GM19395 (cell line): ENCODE data around the gene FBXO7.

ENCODE experiments used
- ATAC-seq: cut with Tn5 transposase; IDR thresholded peaks from one replicate; pipeline ENCODE4 v1.9.1; 2021; ENCODE audit warnings: mild to moderate bottlenecking, moderate library complexity; ENCODE audit not compliant: unreplicated experiment

The FBXO7 gene

DNA sequence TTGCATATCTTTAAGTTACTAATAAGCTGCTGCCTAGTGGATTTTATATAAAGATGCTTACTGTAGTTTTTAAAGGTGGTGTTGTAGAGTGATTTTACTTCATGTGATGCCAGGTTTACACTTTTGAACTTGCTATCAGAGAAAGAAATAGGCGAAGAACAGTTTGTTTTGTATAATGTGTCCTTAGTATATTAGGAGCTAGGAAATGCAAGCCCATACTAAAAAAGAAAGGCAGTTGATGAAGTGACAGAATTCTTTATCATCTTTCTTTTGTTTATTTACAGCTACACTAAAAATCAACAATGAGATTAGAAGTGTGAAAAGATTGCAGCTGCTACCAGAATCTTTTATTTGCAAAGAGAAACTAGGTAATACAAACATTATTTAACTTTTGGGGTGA is 12.8 kb downstream of the FBXO7 start:
- ATAC-seq, result no peak

DNA sequence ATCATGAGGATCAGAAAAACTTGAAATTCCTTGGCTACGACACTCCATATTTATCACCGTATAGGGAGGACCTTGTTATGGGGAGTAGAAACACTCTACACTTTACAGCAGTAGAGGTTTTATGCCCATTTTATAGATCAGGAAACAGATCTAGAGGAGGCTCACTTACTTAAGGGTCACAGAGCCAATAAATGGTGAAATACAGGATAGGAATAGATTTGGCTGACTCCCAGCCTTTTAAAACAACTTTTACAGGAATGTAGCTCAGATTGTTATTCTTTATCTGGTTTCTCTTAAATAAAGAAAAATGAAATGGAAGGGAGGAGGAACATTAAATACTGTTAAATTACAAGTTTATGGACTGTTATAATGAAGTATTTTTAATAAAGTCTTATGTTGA is 14.8 kb downstream of the FBXO7 start:
- no peak for ATAC-seq

DNA sequence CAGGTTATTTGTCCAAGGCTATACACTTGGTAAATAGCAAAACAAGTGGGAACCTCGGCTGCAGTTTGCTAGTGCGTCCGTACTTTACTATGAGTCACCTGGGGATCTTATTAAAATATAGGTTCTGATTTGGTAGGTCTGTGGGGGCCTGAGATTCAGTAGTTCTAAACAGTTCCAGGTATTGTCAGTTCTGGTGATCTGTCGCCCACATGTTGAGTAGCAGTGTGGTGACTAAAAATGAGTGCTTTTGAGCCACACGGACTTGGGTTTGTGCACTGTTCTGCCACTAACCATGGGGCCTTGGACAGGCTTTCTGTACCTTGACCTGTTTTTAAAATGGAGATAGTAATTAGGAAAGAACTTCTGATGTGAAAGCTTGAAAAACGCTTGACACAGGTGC is 15.7 kb downstream of the FBXO7 start:
- ATAC-seq, result no peak

DNA sequence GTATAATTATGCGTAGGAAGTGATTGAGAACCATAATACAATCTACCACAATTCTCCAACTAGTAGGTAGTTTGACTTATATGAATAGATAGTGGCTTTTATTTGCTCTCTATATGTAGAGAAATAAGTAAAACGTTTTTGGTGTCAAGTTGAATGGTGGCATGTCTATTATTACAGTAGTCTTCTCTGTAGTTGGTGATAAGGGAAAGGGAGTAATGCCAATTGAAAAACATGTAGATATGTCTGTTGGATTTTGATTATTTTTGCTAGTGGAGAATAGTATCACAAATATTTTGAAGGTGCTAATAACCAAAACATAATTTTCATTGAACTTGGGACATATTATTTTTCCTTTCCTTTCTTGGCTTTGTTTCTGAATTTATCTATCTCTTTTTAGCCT is 17.5 kb downstream of the FBXO7 start:
- ATAC-seq, result no peak

DNA sequence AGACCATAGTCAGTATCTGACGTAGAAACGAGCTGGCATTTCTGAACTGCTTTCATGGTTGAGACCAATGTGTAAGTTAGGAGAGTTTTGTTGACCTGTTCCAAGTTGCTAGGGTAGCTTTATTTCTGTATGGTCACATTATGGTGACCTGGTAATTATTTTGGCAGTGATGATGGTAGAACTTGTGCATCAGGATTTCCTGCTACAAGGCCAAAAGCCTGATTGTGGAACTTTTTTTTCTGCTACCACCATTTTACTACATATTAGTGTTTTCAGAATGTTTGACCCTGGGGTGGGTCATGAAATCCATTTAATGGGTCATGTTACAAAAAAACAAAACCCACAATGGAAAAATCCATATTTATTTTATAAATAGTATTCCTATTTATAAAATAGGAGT is 18.9 kb downstream of the FBXO7 start:
- no peak for ATAC-seq

DNA sequence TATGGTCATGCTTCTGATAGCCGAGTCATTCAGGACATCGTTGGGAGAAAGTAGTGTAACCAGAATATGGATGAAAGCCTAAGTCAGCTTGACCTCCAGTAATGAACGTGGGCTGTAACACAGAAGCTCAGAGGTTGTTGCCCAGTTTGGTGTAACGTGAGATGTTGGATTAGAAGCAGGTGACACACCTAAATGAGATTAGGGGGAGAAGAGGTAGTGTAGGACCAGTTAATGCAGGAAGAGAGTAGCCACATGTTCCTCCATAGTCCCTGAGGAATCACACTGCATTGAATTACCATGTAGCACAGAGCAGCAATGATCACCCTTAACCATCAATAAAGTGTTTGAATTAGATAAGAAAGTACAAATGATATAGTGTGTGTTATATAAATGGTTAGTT is 20.4 kb downstream of the FBXO7 start:
- ATAC-seq, result no peak

DNA sequence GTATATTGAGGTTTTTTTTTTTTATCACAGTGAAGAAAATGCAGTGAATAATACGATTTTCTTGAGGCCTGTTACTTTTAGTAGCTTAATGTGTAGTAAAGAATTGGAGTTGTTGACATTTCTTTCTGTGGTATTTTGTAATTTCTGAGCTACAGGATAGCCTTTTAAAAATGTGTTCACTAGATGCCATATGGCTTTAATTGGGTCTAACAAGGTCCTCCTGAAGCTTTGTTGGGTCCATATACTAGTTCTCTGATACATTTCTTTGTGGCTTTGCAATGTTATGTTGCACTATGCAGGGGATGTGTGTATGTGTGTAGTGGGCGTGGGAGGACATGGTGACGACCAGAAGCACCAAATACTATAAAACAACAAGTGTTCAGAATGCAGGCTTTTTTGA is 25.1 kb downstream of the FBXO7 start:
- no peak for ATAC-seq

DNA sequence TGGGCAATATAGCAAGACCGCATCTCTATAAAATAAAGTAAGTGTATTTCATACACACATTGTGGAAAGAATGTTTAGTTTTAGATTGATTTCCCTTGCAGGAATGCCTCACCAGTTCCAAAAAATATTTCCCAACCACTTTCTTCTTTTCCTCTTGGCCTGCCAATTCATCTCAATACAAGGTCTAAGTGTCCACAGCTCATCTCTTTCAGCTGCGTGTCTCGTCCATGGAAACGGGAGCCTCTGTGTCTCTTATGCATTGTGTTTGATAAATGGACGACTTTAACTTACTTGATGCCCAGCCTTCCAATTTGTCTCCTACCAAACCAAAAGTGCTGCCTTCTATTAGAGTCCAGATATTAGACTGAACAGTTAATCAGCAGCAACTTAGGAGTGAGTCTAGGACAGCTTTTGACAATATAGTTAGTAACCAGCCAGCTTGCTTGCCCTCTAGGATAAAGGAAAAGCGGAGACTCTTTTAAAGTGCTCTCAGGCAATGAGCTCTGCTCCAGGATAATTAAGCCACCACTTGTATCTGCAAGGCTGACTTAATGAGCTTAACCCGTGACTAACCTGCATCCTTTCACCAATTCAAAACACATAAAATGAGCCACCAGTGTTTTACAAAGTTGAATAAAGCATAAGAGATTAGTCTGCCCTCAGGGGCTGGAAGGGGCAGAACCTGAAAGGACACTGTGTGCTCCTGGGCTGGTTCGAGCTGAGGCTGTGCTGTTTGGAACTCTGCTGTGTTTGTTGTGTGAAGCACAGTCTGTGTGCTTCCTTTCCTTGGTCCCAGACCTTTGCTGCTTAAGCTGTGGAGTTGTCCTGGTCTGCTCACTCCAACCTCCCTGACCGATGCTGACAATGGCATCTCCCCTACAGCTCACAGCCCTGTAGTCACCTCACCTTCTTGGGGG is 27.5 kb downstream of the FBXO7 start:
- no peak for ATAC-seq

DNA sequence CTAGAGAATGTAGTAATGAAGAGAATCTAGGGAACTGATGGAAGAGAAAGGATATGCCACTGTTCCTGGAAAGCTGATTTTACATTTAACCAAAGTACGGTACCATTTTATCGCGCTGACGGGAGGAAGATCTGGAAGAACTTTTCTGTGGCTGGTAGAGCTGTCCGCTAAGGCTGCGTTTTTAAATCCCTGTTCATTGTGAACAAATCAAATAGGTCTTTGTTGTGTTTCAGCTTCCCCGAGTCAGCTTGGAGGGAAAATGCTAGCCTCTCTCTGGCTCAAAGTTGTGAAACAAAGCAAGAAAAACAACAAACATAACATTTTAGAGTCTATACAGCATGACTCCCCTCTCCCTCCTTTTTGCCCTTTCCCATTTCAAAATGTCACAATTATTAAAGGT is 34.4 kb downstream of the FBXO7 start:
- ATAC-seq, result no peak

DNA sequence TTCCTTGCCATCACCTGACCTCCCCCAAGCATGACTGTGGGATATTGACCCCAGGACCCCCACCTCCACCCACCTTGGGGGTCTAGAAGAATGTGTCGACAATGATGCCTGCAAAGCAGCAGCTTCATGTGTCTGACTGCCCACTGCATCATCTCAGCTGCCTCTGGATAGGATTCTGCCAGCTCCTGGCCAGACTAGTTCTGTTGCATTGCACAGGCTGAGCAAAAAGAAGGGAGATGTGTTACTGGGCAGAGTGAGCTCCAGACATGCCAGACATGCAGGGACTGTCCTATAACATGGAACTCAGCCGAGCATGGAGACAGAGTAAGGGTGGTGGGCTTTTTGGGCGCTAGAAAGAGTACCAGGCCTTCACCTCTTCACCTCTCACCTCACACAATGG is 36.7 kb downstream of the FBXO7 start:
- ATAC-seq, result no peak

DNA sequence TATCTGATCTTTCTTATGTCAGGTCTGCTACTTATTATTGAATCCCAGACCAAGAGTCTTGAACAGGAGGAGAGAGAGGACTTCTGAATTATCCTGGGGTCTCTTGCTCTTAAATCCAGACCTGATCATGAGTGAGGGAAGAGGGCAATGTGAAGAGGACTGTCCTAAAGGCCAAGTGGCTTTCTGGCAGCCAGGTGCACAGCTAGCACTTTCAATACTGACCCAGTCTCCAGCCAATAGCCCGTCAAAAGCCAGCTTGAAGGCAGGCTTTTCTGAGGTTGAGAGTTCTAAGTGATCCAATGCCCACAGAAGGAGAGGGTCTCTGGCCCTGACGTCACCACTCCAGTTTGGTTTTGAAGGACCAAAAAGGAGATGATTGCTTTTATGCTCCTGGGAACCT is 37.2 kb downstream of the FBXO7 start:
- no peak for ATAC-seq

DNA sequence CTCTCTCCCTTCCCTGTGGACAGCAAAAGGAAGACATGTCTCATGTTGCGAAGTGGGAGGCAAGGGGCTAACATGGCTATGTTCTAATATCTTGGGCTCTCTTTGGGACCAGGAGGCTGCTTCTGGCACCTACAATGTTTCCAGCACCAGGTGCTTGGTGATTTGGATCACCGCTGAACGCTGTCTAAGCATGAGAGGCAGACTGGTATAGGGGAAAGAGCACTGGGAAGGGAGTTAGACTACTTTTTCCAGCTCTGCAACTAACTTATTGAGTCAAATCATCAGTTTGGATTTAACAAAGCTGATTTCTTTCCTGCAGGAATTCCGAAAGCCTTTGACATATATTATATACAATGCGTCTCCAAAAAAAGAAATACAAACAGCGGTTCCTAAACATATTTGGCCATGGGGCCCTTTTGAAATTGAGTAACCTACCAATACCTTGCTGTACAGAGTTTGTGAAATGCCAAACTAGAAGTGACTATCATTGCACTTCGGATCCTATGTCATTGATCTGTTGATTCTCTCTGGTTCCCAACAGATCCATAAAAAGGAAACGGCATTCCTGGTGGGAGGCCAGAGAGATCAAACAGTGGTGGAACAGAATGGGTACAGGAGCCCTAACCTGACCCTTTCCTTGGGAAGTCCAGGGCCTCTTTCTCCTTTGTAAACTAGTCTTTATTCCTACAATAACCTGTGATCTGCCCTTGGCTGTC is 37.8 kb downstream of the FBXO7 start:
- ATAC-seq, result no peak

DNA sequence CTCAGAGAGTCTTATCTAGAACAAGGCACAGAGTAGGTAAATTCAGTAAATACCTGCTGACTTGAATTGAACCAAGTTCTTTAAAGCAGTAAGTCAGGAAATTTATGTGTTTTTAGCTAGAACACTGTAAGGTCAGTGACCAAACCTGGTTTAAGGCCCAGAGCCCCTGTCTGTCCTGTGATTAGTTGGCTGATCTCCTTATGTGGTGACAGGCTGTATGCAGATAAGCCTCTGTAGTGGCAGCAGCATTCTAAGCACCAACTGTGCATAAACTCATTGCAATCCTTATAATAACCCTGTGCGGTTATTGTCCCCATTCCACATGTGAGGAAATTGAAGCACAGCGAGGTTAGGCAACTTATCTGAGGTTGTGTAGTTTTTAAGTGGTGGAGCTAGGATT is 40.5 kb downstream of the FBXO7 start:
- ATAC-seq, result no peak

DNA sequence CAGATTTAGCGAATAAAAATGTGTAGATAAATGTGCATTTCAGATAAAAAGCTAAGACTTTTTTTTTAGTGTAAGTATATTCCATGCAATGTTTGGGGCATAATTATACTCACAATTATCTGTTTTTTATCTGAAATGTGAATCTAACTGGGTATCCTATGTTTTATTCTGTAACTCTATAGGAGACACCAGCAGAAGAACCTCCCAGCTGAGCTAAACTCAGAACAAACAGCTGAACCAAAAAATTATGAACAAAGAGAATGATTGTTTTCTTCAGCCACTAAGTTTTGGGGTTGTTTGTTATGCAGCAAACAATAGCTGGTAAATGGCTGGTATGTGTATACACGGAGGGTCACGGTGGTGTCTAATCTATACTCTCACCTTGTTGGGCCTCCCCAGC is 42.9 kb downstream of the FBXO7 start:
- ATAC-seq, result no peak

DNA sequence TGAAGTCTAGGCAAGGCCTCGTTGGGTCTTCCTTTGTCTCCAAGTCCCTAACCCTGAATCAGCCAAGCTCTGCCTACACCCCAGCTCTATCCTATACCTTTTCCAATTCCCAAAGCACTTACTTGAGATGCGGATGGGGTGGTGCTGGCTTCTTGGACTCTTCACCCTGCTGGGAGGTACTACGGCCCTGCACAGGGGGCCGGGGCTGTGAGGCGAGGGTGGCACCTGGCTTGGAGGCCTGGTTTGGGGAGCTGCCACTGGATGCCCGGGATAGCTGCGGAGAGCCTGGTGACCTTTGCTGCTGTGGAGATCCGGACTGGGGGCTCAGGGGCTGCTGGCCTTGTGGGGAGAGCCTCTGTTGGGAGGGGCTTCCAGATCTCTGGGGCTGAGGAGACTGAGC is 43.3 kb downstream of the FBXO7 start:
- ATAC-seq, result no peak

DNA sequence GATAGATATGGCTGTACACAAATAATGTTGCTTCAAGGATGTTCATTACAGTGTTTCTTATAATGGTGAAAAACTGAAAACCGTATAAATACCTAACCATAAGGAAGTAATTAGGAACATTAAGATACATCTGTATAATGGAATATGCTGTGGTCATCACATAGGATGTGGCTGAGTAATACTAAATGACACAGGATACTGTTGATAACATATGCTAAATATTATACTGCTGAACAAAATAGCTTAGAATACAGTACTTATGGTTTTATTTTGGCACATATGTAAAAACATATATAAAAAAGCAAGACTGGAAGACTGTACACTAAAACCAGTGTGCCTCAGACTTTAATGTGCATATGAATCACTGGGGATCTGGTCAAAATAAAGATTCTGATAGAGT is 43.8 kb downstream of the FBXO7 start:
- ATAC-seq, result no peak

DNA sequence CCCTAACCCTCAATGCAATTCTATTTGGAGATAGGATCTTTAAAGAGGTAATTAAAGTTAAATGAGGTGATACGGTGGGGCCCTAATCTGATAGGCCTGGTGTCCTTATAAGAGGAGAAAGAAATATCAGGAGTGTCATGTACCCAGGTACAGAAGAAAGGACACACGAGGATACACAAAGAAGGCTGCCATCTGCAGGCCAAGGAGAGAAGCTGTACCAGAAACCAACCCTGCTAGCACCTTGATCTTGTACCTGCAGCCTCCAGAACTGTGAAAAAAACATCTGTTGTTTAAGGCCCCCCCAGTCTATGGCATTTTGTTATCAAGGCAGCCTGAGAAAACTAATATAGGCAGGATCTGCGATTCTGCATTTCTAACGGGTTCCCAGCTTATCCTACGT is 44.2 kb downstream of the FBXO7 start:
- no peak for ATAC-seq

DNA sequence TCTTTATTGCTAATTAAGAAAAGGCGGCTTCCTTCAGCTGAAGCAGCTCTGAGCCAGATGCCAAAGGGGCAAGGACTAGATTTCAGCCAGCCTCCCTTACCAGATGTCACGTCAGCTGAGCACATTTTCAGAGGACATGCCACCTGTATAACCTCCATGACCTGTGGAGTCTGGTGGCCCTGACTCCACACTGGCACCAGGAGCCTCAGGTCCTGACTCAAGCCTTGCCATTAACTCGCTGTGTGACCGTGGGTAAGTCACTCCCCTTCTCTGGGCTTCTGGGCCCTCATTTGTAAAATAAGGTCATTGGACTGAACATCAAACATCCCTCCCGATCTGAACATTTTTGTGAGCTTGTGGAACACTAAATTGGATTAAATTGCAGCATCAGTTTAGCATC is 46.0 kb downstream of the FBXO7 start:
- no peak for ATAC-seq

DNA sequence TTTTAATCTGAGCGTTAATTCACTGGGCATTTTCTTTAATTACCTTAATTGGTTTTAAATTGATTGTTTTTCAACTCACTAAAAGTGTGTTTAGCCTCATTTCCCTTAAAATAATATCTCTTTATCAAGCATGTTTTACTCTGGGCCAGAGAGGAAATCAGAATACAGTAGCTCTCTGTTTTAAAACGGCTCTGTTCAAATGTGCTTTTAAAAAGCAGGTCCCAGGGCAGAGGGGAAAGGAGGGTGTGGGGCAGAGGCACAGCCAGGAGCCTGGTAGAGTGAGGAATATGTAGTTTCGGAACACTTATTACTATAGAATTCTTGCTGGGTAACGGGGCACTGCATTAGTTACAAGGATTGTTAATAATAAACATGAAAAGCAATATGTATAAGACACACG is 47.6 kb downstream of the FBXO7 start:
- ATAC-seq, result no peak

DNA sequence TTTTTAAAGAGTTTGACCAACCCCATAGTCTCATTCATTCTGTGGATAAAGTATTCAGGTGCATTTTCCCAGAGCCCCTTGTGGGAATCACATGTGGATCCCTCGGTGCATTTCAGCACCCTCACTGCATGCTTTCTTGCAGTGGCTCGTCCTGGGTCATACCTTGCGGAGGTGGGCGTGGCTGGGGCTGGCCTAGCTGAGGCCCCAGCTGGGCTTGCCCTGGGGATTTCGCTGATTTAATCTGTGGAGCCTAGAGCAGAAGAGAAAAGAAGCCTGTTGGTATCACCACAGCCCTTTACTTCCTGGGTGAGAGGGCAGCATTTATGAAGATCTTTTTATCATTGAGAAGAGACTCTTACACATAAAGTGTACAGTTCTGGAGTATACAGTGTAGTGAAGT is 53.1 kb downstream of the FBXO7 start:
- ATAC-seq, result no peak

DNA sequence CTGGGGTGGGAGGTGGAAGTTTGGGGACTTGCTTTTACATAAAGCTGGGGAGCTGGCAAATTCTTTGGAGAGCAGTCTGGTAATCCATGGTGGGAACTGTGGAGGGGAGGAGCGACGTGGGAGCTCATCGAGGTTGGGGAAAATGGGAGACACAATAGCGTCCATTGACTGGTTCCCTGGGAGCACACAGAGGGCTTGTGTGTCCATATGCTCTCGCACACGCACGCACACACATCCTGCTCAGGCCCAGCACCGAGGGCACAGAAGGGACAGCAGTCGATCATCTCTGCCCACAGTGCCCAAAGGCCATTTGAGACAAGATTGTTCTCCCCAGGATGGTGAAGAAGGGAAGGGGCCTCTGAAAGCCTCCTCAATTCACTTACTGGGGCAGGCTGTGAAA is 53.7 kb downstream of the FBXO7 start:
- ATAC-seq, result no peak
